ENCODE data around the gene SLC1A5. TPM values are rescaled to one million over a fixed set of nuclear protein-coding genes. Genes with fewer than 3 reads are reported as not detected.

Gene SLC1A5
- total RNA-seq, 1 experiment from 2014 or later = 104 TPM

DNA sequence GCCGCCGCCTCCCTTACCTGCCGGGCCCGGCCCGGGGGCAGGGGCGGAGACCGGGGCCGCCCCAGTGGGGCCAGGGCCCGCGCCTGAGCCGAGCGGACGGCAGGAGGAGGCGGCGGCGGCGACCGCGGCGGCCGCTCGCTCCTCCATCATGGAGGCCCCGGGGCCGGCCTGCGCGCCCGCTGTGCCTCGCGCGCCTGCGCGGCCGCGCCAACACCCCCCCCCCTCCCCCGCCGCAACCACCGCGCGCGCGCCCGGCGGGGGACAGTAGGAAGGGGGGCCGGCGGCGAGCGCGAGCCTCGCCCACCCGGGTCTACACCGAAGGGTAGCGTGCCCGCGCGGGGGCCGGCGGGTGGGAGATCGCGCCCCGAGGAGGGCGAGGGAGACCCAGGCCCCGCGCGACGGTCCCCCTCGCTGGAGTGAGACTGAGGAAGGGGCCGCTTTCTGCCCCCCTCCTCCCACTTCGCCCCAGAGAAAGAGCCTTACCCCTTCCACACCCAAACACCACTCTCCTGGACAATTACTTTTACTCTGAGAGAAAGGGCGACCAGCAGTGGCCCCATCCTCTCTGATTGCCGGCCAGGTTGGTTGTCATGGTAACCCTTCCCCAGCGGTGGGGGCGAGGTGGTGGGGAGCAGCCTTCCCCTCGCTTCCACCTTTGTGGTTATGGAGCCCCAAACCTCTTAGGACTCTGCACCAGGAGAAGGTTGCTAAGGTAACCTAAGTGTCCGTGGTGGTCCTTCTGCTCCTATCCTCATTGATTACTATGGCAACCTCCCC lies 41.9 kb downstream of the SLC1A5 start, which contains the start of gene STRN4:
Gene STRN4 (minus strand): TSS at position 170 of the 777 bp plus-strand sequence. CDS start 20 bp downstream, at position 150.
- intact Hi-C loops (cut with micrococcal nuclease; ENCODE audit: unreplicated experiment) (no loop called here), in situ Hi-C loops (cut with HindIII; ENCODE audit: low pct_unique_long_range_greater_than_20kb, low sequenced_read_pairs) (no loop called here)
- peaks cover 3% of the 10 kb centered on the region; the same call in 1 of the 2 replicates for H3K36me3 ChIP-seq (ENCODE audit: control insufficient read depth, insufficient read depth, low read length)
- BruUV-seq (replicated peaks) = no TSS peak
- TF ChIP-seq, protein P1, sequence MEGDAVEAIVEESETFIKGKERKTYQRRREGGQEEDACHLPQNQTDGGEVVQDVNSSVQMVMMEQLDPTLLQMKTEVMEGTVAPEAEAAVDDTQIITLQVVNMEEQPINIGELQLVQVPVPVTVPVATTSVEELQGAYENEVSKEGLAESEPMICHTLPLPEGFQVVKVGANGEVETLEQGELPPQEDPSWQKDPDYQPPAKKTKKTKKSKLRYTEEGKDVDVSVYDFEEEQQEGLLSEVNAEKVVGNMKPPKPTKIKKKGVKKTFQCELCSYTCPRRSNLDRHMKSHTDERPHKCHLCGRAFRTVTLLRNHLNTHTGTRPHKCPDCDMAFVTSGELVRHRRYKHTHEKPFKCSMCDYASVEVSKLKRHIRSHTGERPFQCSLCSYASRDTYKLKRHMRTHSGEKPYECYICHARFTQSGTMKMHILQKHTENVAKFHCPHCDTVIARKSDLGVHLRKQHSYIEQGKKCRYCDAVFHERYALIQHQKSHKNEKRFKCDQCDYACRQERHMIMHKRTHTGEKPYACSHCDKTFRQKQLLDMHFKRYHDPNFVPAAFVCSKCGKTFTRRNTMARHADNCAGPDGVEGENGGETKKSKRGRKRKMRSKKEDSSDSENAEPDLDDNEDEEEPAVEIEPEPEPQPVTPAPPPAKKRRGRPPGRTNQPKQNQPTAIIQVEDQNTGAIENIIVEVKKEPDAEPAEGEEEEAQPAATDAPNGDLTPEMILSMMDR (IDR thresholded peaks at IDR 0.05) = no peak
- TF ChIP-seq, protein P2, sequence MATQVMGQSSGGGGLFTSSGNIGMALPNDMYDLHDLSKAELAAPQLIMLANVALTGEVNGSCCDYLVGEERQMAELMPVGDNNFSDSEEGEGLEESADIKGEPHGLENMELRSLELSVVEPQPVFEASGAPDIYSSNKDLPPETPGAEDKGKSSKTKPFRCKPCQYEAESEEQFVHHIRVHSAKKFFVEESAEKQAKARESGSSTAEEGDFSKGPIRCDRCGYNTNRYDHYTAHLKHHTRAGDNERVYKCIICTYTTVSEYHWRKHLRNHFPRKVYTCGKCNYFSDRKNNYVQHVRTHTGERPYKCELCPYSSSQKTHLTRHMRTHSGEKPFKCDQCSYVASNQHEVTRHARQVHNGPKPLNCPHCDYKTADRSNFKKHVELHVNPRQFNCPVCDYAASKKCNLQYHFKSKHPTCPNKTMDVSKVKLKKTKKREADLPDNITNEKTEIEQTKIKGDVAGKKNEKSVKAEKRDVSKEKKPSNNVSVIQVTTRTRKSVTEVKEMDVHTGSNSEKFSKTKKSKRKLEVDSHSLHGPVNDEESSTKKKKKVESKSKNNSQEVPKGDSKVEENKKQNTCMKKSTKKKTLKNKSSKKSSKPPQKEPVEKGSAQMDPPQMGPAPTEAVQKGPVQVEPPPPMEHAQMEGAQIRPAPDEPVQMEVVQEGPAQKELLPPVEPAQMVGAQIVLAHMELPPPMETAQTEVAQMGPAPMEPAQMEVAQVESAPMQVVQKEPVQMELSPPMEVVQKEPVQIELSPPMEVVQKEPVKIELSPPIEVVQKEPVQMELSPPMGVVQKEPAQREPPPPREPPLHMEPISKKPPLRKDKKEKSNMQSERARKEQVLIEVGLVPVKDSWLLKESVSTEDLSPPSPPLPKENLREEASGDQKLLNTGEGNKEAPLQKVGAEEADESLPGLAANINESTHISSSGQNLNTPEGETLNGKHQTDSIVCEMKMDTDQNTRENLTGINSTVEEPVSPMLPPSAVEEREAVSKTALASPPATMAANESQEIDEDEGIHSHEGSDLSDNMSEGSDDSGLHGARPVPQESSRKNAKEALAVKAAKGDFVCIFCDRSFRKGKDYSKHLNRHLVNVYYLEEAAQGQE (IDR thresholded peaks at IDR 0.05; ENCODE audit: insufficient read depth in 1 of 2, low read depth in 2 of 2, low read length in 1 of 2) = no peak
- TF ChIP-seq TCF7L2 (IDR thresholded peaks at IDR 0.05; ENCODE audit: low read depth, low read length) (no peak), POLR2AphosphoS5 (IDR thresholded peaks at IDR 0.05; ENCODE audit: low read depth, low read length) (no peak), SIN3A (IDR thresholded peaks at IDR 0.05; ENCODE audit: borderline replicate concordance, insufficient read depth, low read depth, low read length) (peak; percentile 64; the same call in 1 of the 2 replicates)
- ChIA-PET CTCF (no interaction called here), POLR2A (no interaction called here)
- H3K4me1 ChIP-seq (ENCODE audit: control insufficient read depth, insufficient read depth, low read length) = peaks cover 3% of the 10 kb centered on the region; the same call in 1 of the 2 replicates
- no peak for DNase-seq (ENCODE audit: low read depth, low spot score)
- no peaks in the 10 kb centered on the region for H3K27me3 ChIP-seq (ENCODE audit: control insufficient read depth, insufficient read depth, low read length)
- peak; percentile 79 for ATAC-seq
- peak within 1 kb of the TSS; percentile 82 to 92 for H3K4me3 ChIP-seq (ENCODE audit: low read depth in 2 of 2, low read length in 2 of 2)
- peak within 1 kb of the TSS; percentile 83 for H3K27ac ChIP-seq (ENCODE audit: low read length)
- no peaks in the 10 kb centered on the region for H3K9me3 ChIP-seq (ENCODE audit: control insufficient read depth, insufficient read depth, low read depth, low read length)

DNA sequence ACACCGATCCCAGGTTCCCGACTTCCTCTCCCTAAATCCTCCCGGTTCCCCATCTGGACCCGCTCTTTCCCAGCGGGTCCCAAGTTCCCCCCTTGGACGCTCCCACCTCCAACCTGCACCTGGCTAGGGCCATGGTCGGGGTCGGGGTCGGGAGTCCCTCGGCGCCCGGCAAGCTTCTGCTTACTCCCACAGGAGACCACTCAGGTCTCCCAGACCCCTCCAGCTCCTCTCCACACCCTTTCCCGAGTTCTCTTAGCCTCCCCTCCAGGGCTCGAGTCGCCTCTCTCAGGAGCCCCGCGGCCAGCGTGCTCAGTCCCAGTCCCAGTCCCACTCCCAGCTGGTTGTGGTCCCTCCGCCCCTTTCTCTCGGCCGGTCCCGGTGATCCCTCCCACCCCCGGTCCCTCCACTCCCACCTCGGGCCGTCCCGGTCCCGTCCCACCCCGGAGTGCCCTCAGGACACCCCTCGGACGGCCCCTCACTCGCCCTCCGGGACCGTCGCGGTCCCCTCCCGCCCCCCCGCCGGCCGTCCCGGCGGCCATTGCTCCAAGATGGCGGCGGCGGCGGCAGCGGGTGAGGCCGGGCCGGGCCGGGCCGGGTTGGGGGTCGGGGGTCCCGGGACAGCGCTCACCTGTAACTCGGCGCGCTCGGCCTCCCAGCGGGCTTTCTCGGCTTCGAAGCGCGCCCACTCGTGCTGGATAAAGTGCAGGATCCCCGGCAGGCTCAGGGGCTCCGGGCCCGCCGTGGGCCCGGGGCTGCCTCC lies 42.7 kb downstream of the SLC1A5 start, which contains the start of gene FKRP:
Gene FKRP (plus strand): TSS at position 537 of the 760 bp plus-strand sequence. CDS start 9,394 bp downstream, outside the sequence.
- H3K9me3 ChIP-seq (ENCODE audit: control insufficient read depth, insufficient read depth, low read depth, low read length) = no peaks in the 10 kb centered on the region
- no TSS peak for BruUV-seq (replicated peaks)
- ATAC-seq = peak; percentile 76
- no peaks in the 10 kb centered on the region for H3K27me3 ChIP-seq (ENCODE audit: control insufficient read depth, insufficient read depth, low read length)
- H3K27ac ChIP-seq (ENCODE audit: low read length) = peak within 1 kb of the TSS; percentile 83
- peaks cover 3% of the 10 kb centered on the region; the same call in 1 of the 2 replicates for H3K4me1 ChIP-seq (ENCODE audit: control insufficient read depth, insufficient read depth, low read length)
- intact Hi-C loops (cut with micrococcal nuclease; ENCODE audit: unreplicated experiment) (no loop called here), in situ Hi-C loops (cut with HindIII; ENCODE audit: low pct_unique_long_range_greater_than_20kb, low sequenced_read_pairs) (no loop called here)
- H3K4me3 ChIP-seq (ENCODE audit: low read depth in 2 of 2, low read length in 2 of 2) = peak within 1 kb of the TSS; percentile 82 to 92
- ChIA-PET POLR2A (interaction anchor here (0.6 kb wide), 1 partner anchor 11 kb away, joined by 3 read pairs; no protein-coding TSS in a partner anchor), CTCF (interaction anchor here (0.7 kb wide), 1 partner anchor 12 kb away, joined by 3 read pairs; no protein-coding TSS in a partner anchor)
- TF ChIP-seq TCF7L2 (IDR thresholded peaks at IDR 0.05; ENCODE audit: low read depth, low read length) (no peak), SIN3A (IDR thresholded peaks at IDR 0.05; ENCODE audit: borderline replicate concordance, insufficient read depth, low read depth, low read length) (0 out of 2 replicates have a peak, but pooled peaks have one; percentile 14)
- H3K36me3 ChIP-seq (ENCODE audit: control insufficient read depth, insufficient read depth, low read length) = peaks cover 3% of the 10 kb centered on the region; the same call in 1 of the 2 replicates
- no peak for DNase-seq (ENCODE audit: low read depth, low spot score)

Measured in Panc1 (cell line).